Right forelimb (tissue), 1 donor: ENCODE data around the gene DUSP8.

ENCODE experiments used
- DNase-seq: peaks from one replicate; pipeline ENCODE4 v3.0.0-alpha.2; 2018

DUSP8 gene

DNA sequence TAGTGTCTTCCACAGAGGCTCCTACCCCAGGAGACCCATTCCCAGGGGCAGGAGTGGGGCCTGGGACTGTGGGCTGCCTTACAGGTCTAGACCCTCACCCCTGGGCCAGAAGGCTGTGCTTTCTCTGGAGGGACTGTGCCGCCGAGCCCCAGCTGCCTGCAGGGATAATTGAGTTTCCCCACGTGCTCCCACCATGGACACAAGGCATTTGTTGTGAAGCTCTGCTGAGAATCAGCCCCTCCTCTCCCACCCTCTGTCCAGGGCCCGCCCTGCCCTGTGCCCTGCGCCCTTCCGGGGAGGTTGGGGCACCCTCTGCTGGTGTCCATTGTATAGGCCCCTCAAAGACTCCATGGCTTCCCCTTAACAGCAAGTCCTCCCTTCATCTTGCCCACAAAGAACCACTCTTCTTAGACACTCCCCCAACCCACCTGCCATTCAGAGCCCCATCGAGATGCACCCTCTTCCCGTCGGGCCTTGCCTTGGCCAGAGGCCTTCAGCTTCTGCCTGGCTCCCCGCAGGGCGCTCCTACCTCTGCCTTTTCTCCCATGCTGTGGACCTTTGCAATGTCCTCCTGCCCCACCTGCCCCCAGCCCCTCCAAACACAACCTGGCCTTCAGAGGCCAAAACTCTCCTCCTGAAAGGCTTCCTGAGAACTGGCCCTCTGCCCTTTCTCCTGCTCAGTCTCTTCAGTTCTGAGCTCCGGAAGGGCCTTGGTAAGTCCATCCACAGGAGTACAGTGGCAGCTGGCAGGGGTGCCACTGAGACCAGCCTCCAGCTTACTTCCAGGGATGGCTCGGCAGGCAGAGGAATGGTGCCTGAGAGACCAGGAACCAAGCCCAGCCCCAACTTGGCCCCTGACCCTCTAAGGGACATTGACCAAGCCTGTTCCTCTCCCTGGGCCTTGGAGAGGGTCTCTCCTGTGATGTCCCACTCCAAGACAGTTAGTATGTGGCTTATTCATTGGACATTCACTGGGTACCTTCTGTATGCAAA, 22.4 kb downstream of the DUSP8 start:
- DNase-seq, result no peak

DNA sequence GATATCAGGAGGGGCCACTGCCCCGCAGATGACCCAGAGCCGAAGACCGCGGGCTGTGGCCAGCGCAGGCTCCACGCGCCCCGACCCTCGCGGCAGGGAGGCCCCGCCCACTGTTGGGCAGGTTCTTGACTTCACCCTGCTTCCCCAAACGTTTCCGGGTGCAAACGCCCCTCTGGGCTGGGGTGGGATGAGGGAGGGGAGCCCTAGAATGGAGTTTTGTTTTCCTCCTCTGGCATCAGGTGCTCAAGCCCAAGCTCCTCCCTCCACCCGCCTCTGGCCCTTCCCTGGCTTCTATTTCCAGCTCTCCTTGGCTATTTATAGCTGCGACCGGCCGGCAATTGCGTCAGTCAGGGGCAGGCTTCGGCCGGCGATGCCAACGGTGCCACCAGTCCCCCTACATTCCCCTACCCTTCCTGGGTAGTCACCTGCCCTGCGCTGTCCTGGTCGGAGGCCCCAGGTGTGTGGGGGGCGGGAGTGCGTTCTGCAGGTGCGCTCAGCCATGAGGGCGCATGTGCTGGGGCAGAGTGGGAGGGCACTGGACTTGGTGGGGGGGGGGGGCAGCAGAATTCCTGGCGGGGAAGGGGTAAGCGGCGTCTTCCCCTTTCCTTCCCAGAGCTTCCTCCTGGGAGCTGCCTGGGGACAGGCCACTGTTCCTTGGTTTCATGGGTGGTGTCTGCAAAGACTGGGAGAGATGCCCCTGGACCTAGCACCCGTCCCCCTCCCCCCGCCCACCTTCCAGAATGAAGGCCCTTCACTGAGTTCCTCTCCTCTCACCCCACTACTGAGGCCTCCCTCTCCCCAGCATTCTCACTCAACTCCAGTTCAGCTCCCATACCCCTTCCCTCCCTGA, 23.6 kb downstream of the DUSP8 start:
- no peak for DNase-seq

DNA sequence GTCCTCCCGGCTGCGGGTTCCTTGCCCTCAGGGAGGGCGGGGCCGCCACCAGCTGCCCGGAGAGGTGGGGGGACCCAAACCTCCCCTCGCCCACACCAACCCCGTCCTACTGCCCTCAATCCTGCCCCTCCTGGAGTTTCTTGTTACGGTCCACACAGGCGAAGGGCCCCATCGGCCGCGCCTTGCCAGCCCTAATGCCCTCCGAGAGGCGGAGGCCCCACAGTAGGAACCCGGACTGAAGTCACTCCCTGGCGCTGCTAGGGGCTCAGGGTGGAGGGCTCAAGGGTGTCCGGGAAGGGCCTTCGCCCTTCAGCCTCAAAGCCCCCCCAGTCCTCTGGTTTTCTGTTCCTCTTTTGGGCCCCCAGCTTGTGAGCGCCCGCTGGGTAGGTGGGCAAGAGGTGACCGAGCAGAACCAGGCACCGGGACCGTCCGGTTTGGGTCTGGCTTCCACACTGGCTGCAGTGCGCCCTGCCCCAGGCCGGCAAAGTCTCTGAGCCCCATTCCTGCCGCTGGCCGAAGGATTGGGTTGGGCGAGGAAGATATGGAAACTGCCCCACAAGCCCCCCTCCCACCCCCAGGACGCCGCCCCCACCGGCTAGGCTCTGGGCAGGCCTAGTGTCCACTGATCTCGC, 24.5 kb downstream of the DUSP8 start:
- no peak for DNase-seq

DNA sequence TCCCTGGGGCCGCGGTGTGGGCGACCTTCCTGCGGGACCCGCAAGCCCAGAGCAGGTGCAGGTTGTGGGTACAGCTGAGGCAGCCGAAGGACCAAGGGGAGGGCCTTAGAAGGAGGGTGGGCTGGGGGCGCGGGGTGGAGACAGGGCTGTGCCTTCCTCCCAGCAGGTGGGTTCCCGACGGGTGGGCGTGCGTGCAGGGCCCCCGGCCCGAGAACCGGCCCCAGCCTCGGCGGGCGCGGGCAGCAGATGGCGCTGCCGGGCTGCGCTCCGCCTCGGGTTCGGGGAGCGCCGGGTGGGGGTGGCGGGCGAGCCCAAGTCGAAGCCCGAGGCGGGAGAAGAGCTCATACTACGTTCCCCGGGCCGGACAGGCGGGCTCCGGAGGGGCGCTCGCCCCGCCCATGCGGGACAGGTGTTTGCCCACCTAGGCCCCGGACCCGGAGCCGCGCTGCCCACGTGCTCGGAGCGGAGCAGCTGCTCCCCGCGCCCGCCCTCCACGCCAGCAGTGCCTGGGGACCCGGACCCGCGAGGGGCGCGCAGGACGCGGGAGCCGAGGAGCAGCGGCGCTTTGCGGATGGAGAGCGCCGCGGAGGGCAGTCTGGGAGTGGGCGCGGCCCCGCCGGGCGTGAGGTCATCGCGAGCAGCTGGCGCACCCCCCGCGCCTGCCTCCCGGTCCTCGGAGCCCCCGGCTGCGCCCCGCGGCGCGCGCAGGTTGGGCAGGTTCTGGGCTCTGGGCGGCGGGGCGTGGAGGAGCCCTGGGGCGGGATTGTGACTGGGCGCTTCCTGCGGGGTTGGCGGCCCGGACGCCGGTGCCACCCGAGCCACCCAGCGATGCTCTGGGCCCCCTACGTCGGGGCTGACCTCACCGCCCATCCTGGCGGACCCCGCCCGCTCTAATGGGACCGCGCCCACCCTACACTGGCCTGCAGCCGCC, 25.3 kb downstream of the DUSP8 start:
- peak; percentile 65 for DNase-seq

DNA sequence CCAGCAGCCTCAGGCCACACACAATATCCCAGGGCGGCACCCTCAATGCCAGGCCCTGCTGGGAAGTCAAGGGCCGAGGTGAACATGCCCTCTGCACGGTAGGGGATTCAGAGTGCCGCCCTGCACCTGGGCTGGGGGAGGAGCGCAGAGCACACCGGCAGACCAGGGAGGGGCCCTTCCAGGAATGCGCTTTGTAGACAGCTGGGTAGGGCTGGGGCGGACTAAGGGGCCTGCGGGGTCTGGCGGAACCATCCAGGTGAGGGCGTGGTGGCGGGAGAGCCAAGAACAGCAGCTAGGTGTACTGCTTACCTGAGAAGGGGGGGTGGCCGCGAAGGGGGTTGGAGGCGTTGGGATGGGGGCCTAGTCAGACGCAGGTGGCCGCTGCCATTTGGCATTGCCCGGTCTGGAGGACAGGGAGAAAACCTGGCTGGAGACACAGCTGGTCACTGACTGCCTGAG, 26.0 kb downstream of the DUSP8 start:
- no peak for DNase-seq

DNA sequence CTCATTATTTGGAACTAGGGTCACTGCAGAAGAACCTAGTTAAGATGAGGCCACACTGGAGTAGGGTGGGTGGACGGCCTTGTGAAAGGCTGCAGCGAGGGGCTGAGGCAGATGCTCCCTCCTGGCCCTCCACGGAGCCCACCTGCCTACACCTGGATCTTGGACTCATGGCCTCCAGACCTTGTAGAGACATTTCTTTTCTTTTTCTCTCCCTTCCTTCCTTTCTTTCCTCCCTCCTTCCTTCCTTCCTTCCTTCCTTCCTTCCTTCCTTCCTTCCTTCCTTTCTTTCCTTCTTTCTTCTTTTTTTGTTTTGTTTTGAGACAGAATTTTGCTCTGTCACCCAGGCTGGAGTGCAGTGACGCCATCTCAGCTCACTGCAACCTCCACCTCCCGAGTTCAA, 26.6 kb downstream of the DUSP8 start:
- no peak for DNase-seq

DNA sequence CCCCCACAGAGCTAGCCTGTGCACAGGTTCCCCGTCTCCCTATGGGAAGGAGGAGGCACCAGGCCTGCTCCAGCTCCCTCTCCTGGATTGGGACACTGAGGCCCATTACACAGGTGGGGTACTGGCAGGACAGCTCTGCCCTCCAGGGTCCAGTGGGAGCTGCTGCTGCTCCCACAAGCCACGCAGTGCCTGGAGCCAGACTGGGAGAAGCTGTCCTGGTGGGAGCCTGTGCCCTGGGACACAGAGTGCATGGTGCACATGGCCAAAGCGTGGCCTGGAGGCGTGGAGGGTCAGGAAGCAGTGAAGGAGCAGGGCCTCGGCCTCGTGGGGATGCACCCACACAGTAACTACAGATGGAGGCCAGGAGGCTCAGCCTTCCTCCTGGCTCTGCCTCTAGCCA, 27.5 kb downstream of the DUSP8 start:
- DNase-seq, result no peak

DNA sequence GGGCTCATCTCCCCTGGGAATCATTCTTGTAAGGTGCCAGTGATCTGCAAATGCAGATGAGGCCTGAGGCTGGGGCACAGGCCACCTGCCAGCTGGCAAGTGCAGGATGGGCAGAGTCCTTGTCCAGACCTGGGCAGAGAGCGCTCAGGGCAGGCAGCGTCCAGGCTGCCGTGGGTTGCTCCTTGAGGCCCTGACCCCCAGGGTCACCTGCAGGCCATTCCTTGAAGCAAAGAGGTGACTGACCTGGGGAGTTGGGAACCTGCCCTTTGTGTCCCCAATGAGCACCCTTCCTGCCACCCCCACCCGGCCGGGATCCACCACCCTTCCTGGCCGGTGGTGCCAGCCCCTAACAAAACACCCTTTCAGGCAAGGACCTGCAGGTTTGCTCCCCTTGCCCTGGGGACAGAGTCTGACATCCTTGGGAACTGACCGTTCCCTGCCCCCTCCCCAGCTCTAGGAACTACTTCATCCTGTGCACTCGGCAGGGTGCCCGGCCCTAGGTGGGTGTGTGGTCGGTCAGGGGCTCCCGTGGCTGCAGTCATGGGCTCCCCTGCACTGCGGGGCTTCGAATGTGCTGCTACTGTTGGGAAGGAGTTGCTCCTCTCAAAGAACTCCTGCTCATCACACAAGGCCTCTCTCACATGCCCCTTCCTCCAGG, 28.3 kb downstream of the DUSP8 start:
- no peak for DNase-seq

DNA sequence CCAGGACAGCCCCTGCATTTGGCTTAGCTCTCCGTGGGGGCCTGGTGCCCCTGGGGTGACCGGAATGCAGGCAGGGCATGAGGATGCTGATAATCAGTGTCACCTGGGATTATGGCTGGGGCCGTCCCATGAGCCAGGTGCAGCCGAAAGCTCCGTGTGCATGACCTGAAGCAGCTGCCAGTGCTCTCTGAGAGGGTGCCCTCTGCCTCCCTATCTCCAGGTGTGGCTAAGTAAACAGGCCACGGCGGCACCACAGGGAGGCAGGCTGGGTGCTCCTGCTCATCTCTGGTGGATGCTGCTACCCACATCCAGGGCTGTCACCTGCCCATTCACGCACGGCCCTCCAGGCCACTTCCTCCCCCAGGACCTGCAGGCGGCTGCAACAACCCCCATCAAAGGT, 29.8 kb downstream of the DUSP8 start:
- no peak for DNase-seq

DNA sequence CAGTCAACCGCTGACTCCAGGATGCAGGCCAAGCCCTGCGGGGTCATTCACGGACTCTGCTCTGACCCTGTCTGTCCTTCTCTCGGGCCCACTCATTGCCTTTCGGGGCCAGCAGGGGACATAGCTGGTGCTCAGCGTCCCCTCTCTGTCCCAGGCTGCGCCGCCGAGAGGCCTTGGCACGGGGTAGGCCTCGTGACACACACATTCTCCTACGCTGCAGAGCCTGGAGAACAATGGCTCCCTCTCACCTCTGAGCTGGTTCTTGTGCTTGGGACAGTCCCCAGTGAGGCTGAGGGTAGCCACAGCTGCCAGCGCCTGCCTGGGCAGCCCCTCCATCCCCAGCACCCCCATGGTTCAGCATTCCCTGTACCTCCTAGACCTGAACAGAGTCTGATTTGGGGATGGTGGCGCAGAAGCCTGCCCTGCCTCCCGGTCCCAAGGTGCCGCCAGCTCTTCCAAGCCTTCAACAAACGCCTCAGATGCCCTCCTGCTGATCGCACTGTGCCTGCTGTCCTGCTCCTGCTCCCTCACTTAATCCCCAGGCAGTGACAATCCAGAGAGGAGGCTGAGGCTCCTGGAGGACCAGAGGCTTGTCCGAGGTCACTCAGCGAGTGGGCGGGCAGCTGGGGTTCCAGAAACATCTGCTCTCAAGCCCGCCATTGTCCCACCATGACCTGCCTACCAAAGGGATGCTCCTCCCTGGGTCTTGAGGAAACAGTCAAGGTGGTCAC, 30.4 kb downstream of the DUSP8 start:
- DNase-seq, result no peak

DNA sequence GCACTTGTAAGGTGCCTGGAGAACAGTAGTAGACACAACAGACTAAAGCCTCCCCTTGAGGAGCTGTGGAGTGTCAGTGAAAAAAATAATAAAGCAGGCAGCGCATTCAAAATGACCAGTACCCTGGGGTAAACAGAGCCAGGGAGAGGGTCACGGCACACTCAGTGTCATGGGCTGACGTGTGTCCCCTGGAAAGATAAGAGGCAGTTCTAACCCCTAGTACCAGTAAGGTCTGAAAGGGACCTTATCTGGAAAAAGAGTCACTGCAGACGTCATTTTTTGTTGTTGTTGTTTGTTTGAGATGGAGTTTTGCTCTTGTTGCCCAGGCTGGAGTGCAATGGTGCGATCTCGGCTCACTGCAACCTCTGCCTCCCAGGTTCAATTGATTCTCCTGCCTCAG, 32.0 kb downstream of the DUSP8 start:
- no peak for DNase-seq

DNA sequence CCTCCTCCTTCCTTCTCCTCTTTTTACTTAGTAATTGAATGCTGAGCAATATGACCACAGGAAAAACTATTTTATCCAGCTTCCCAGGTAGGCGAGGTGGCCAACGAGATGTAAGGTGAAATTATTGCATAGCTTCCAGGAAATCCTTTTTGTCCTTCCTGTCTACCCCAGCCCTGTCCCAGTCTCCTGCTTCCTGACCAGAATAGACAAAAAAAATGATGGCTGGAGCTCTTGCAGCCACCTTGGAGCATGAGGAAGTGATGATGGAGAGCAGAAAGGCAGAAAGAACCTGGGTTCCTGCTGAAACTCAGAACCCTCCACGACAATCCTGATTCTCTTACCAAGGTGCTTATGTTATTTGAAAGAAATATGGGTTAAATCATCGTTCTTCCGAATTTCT, 33.9 kb downstream of the DUSP8 start:
- DNase-seq, result no peak

DNA sequence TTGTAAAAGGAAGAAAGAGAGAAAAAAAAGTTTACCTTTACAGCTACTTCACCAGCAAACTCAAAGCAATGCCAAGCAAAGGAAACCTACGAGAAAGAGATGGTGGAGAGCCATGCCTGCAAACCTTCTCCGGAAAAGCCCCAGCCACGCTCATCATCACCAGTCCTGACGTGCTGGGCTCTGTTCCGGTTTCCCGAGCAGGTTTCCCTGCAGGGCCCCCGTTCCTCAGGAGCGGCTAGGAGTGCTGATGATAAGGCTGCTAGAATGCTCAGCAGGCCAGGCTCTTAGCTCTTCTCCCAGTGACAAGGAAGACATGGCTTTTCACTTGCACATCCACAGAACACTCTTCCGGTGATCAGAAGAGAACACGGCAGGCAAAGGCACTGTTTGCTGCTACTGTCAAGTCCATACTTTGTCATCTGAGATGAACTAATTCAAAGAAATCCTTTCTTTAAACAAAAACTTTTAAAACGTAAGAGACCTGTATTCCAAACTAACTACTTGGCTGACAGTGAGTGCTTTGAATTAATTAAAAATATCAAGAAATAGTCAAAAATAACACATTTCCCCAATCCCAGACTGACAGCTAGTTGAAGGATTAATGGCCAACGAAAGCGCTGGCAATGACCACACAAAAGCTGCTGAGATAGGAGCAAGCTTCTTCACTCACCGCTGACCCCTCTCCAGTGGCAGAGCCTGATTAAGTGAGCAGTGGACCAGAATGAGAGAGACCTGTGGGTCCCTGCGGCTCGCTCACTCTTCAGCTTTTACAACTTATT, 35.8 kb downstream of the DUSP8 start:
- no peak for DNase-seq

DNA sequence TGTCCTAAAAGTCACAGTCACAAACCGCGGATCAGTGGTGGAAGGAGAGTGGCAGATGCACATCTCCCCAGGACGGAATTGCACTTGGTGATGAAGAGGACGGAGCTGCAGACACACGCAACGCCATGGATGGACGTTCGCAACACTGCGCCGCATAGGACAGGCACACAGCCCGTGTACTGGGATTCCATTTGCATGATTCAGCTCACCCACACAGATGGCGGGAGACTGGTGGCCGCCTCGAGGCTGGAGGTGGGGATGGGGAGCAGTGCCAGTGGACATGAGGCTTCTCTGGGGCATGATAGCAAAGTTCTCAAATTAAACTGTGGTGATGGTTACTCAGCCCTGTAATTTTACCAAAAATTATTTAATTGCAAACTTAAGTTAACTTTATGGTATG, 37.4 kb downstream of the DUSP8 start:
- DNase-seq, result no peak

DNA sequence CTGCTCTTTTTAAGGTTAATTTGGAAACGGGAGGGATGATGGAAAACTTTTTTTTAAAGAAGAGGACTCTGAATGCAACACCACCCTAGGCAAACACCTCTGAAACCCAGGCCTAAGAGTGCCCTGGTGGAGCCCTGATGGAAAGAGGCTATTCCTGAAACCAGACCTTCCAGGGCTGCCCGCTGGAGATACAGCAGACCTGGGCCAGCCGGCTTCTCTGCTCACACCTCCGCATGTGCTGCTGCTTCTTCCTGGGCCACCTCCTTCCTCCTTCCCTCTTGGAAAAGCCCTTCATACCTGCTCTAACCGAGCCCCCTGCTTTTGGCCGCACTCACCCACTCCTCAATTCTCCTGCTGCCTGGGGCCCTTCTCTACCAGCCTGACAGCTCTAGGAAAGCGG, 37.9 kb downstream of the DUSP8 start:
- DNase-seq, result no peak

DNA sequence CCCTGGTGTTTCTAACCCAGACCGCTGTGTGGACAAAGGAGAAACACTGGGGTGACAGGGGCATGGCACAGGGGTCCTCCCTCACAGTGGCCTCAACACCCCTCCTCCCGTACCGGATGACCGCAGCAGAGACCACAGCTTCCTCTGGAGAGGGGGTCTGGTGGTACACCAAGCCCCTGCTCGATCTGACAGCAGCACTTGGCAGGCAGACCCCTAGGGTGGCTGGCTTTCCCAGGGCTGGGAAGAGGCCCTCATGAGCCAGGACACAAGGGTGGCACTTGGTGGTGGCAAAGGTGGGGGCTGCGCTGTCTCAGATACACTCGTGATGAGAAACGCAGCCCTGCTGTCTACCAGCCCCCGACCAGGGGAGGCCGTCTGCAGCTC, 38.7 kb downstream of the DUSP8 start:
- no peak for DNase-seq

DNA sequence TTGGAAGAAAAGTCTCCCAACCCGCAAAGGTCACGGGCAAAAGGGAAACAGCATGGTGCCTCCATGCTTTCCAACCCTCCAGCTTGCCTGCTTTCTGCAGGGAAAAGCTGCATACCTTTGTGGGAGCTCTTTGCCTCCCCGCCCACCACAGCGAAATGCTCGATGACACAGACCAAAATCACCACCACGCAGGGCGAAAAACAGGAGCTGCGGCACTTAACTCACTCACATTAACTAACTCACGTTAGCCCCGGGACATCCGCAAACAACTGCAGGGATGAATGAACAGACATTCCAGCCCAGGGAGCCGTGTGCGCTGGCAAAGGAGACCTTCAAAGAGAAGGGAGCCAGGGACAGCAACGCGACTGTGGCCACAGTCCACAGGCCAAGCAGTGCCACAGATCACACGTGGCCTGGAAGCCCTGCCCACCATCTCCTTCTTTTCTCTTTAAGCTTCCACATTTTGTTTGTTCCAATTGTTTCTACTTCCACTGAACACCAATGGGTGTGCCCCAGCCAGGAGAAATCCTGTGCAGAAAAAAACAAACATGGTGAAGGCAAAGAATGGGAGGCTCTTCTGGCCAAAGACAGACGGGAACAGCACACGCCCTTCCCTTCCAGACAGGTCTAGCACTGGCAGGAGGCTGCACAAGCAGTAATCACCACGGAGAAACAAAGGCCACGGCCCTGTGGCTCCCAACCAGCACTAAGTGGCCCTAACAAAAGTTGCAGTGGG, 39.3 kb downstream of the DUSP8 start:
- no peak for DNase-seq

DNA sequence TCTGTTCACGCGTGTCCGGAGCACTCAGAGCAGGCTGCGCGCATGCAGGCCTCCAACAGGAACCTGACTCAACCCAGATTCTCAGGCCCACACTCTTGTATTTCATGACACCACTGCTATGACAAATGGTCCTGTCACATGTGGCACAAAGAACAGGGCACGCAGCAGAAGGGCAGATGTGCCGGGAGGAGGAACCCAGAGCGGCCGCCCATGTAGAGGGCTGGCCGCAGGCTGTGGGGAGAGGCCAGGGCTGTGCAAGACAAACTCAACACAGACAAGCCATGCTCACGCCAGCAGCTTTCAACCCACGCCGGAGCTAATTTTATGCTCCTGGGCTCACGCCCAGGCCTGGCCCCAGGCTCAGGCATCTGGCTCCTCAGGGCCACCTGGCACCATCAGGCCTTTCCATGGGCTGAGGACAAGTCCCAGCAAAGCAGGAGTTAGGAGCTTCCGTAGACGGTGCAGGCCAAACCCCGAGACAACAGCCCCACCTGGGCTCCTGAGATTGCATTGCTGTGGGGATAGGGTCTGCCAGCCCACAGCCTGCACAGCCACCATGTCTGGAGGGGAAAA, 40.0 kb downstream of the DUSP8 start:
- DNase-seq, result peak; percentile 74

DNA sequence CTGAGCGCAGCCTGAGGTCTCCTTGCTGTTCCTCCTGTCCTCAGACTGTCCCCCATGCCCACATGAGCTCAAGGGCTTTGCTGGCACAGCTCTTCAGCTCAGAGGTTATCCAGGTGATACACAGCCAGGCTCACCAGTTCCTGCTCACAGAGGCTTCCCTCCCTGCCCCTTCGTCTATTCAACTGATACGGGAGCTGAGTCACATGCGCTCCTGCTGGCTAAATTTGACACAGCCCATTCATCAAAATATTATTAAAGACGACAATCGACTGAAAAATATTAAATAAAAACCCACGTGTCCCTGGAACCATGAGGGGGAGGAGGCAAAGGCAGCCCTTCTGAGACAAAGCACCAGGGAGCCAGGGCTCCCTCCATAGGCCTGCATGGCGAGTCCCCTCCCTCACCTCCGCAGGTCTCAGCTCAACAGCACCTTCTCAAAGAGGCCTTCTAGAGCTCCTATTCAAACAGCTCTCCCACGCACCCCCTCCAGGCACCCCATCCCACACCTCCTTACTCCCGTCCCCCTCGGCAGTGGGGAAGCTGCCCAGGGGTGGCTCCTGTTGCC, 40.5 kb downstream of the DUSP8 start:
- no peak for DNase-seq
